Thoracic aorta (tissue), 2 donors: ENCODE measurements around the gene LEFTY1. TPM values are rescaled to one million over a fixed set of nuclear protein-coding genes. Genes with fewer than 3 reads are reported as not detected.
"Not testable (repeated sequence)": the region's sequence is repeated elsewhere in the genome, so short reads cannot be mapped to it uniquely, and the experiment has no call there.

Experiments
- ATAC-seq: fragments of 150-250 bp; one replicate; pipeline ENCODE4 v1.8.0; 2017; ENCODE audit warnings: low read depth; ENCODE audit not compliant: insufficient number of reproducible peaks, low FRiP score
- DNase-seq: peaks from one replicate; pipeline ENCODE4 v3.0.0-alpha.2; 2020; ENCODE audit warnings: low spot score
- H3K27ac ChIP-seq, 2 donors: fragments of 200-600 bp; sonication (generic); 1 replicate in 1 of 2; 2 replicates in 1 of 2; pipeline ENCODE4 v1.5.1; 2016; ENCODE audit warnings: mild to moderate bottlenecking in 2 of 2, moderate library complexity in 2 of 2
- H3K27me3 ChIP-seq: fragments of 200-600 bp; sonication (generic); replicated peaks from 2 replicates; pipeline ENCODE4 v1.6.0; 2016; ENCODE audit warnings: mild to moderate bottlenecking; ENCODE audit not compliant: insufficient read depth
- H3K36me3 ChIP-seq: fragments of 200-600 bp; sonication (generic); one replicate; pipeline ENCODE4 v1.5.1; 2016
- H3K4me1 ChIP-seq, 2 donors: fragments of 200-600 bp; sonication (generic); 1 replicate in 1 of 2; 2 replicates in 1 of 2; pipeline versions ENCODE4 v1.5.1 to v1.6.0; 2016; ENCODE audit warnings: low read depth in 2 of 2, mild to moderate bottlenecking in 1 of 2; ENCODE audit not compliant: control insufficient read depth in 1 of 2
- H3K4me3 ChIP-seq: fragments of 200-600 bp; sonication (generic); 2 replicates; pipeline ENCODE4 v1.5.1; 2016; ENCODE audit warnings: mild to moderate bottlenecking
- H3K9me3 ChIP-seq: fragments of 200-600 bp; sonication (generic); 2 replicates; pipeline ENCODE4 v1.5.1; 2016
- total RNA-seq, 2 donors: library from RNA; depleted of rRNA; stranded (reverse); fragments of >200 nt; gene quantifications; one replicate each; pipeline versions ENCODE4 v1.1.0 to v1.2.3, GENCODE V29; 2016
- TF ChIP-seq, protein P1 (sequence below): fragments of 200-600 bp; sonication (generic); IDR thresholded peaks from one replicate; pipeline ENCODE4 v1.5.1; 2019; ENCODE audit warnings: antibody characterized with exemption

The LEFTY1 gene
- total RNA-seq, 2 donors from 2014 or later = not detected

DNA sequence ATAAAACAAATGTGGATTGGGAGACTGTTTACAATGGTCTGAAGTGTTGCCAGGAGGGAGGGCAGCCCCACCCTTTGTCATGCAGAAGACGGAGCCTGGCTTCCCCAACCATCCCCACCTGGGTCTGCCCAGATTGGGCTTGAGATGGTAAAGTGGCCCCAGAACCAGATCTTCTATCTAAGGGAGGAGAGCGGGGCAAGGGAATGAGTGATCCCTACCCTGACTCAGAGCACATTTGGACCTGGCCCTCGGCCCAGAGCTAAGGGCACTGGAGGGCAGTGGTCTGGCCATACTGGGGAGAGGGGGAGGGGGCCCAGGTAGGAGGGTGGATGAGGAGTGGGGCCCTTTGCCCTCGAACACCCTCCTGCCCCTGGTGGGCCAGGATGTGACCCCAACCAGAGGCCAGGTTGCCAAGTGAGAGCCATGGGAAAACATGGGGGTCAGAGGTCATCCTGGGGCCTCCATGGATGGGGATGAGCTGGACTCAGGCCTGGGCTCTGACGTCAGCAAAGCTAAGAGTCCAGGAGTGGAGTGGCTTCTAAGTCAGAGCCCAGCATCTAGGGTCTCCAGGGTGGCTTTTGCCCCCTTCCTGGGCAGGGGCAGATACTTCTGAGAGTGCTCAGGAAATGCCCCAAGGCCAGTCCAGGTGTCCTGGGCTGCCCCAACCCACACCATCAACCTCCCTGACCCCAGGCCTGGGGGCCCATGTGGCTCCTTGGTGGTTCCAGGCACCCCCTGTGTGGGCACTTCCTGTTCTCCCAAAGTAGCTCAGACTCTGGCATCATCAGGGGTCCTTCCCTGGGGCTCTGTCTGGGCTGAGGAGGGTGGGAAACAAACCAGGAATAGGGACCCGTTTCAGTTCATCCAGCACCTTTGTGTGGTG is 1.6 kb upstream of the LEFTY1 start:
- Histone ChIP-seq H3K27me3 (no peaks in the 10 kb centered on the region), H3K27ac (no peak overlapping the region), H3K4me1 (no peaks in the 10 kb centered on the region), H3K36me3 (no peaks in the 10 kb centered on the region), H3K4me3 (no peak overlapping the region), H3K9me3 (no peaks in the 10 kb centered on the region)
- TF ChIP-seq, protein P1, sequence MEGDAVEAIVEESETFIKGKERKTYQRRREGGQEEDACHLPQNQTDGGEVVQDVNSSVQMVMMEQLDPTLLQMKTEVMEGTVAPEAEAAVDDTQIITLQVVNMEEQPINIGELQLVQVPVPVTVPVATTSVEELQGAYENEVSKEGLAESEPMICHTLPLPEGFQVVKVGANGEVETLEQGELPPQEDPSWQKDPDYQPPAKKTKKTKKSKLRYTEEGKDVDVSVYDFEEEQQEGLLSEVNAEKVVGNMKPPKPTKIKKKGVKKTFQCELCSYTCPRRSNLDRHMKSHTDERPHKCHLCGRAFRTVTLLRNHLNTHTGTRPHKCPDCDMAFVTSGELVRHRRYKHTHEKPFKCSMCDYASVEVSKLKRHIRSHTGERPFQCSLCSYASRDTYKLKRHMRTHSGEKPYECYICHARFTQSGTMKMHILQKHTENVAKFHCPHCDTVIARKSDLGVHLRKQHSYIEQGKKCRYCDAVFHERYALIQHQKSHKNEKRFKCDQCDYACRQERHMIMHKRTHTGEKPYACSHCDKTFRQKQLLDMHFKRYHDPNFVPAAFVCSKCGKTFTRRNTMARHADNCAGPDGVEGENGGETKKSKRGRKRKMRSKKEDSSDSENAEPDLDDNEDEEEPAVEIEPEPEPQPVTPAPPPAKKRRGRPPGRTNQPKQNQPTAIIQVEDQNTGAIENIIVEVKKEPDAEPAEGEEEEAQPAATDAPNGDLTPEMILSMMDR = no peak
- ATAC-seq (no peak), DNase-seq (no peak)

DNA sequence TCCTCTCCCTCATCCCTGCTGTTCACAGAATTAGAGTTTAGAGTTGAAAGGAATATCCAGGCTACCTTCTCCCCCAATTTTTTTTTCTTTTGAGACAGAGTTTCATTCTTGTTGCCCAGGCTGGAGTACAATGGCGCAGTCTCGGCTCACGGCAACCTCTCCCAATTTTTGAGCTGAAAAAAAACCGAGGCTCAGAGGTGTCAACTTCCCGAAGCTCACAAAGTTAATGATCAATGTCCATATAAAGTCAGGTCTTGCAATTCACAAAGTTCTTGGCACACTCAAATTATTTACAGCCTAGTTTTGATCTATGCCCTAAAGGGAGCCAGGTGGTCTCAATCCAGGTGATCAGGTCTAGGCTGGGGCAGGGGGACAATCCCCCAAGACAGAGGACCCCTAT is 797 bp upstream of the LEFTY1 start:
- no peaks in the 10 kb centered on the region for H3K36me3 ChIP-seq
- ATAC-seq (no peak), DNase-seq (no peak)
- TF ChIP-seq, protein P1 = no peak
- no peak overlapping the region for H3K27ac ChIP-seq
- H3K9me3 ChIP-seq = no peaks in the 10 kb centered on the region
- no peaks in the 10 kb centered on the region for H3K27me3 ChIP-seq
- H3K4me3 ChIP-seq = no peak overlapping the region
- no peaks in the 10 kb centered on the region for H3K4me1 ChIP-seq

DNA sequence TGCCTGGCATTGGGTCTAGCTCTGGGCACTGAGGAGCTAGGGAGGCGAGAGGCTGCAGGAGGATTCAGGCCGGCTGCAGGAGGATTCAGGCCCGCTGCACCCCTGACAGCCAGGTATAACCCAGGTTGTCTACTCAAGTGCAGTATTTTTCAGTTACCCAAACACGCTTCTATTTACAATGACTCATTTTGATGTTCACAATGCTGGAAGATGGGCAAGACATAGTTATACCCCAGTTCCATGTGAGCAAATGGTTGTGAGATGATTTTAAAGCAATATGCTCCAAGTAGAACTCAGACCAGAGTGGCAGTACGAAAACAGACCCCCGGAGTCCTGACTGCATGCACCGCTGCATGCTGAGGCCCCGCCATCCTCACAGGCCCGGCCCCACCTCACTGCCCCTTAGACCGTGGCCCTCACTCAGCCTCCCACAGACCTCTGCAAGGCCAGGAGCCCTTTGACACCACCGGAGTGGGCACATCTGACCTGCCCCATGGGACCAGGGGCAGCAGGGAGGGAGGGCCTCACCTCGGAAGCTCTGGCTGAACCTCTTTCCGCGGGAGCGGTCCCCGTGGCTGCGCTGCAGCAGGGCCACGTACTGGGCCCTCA is 553 bp downstream of the LEFTY1 start:
- Histone ChIP-seq H3K9me3 (no peaks in the 10 kb centered on the region), H3K4me3 (no peak overlapping the region), H3K27ac (no peak overlapping the region), H3K27me3 (no peaks in the 10 kb centered on the region), H3K4me1 (peaks cover under 1% of the 10 kb centered on the region in 2 donors), H3K36me3 (no peaks in the 10 kb centered on the region)
- DNase-seq (no peak), ATAC-seq (no peak)
- TF ChIP-seq, protein P1 = no peak

DNA sequence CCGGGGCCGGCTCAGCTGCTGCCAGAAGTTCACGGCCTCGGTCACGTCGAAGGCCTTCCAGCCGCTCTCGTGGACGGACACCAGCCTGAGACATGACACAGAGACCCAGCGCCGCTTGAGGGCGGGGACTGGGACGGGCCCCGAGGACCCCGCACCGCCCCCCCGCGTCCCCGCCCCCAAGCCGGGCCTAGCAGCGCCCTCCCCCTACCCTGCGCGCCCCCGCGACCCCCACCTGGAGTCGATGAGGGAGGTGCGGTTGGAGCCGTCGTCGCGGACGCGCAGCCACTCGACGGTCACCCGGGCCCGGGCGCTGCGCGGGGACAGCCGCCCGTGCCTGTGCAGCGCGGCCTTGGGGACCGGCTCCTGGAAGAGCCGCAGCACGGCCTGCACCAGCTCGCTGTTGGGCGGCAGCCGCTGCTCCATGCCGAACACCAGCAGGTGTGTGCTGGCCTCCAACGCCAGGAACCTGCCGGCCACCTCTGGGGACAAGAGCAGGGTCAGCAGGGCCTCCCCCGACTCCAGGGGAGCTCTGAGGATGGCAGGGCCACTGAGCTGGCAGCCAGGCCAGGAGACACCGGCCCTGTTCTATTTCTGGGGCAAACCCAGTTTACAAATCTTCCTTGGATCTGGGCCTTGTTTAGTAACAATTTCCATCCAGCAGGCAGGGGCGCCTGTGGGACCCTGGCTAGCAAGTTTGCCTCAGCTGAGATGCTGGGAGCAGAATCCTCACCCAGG is 1.2 kb downstream of the LEFTY1 start:
- H3K9me3 ChIP-seq, H3K4me3 ChIP-seq, H3K27ac ChIP-seq, ATAC-seq, H3K36me3 ChIP-seq, H3K27me3 ChIP-seq, DNase-seq, H3K4me1 ChIP-seq: not testable (repeated sequence)

DNA sequence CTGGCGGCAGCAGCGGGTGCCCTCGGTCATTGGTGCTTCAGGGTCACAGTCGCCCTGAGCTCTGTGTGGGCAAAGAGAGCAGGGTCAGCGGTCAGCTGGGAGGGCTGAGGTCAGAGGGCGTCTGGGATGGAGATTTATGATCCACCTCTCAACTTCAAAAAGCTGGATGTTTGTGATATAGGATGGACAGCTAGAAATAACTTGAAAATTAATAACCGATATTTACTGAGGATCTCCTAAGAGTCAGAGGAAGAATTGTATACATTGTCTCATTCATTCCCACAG is 2.0 kb downstream of the LEFTY1 start:
- no peak overlapping the region for H3K27ac ChIP-seq
- TF ChIP-seq, protein P1 = no peak
- no peaks in the 10 kb centered on the region for H3K36me3 ChIP-seq
- no peaks in the 10 kb centered on the region for H3K27me3 ChIP-seq
- H3K4me3 ChIP-seq = no peak overlapping the region
- ATAC-seq = no peak
- H3K4me1 ChIP-seq = peaks cover 3 to 5% of the 10 kb centered on the region in 2 donors
- DNase-seq = no peak
- H3K9me3 ChIP-seq = no peaks in the 10 kb centered on the region
